HG03521 (cell line): ENCODE data around the gene ZNF723.
"Not testable (repeated sequence)": the region's sequence is repeated elsewhere in the genome, so short reads cannot be mapped to it uniquely, and the experiment has no call there.

Source experiments
- ATAC-seq: cut with Tn5 transposase; IDR thresholded peaks from one replicate; pipeline ENCODE4 v1.9.1; 2021; ENCODE audit warnings: mild to moderate bottlenecking, moderate library complexity; ENCODE audit not compliant: unreplicated experiment

The ZNF723 gene

DNA sequence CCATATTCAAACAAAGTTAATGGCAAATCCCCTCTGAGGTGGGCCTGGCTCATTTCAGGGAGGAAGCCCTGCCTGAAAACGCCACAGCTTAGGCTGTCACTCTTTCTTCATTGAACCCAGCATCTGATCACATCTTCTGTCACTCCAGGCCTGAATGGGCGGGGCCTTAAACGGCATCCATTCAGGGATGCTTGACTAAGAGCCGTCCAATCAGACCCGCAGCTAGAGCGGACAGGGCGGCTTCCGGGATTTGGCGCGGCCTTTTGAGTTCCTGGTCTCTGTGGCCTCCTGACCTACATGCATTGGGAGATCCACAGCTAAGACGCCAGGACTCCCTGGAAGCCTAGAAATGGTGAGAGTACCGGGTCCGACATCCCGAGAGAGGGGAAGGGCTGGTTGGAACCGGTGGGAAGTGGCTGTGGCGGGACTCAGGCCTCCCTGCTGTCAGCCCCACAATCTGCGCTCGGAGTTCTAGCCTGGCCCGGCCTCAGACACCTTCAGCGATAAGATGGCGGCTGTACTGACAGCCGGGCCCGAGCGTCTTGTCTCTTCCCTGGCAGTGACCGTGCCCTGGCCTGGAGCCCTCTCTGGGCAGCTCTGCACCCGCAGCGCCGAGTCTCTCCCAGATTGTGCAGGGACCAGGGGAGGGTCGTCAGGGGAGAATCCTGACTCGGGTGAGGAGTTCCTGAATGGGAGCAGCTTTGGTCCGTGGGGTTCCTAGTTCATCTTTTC lies at the start of gene ZNF723:
Gene ZNF723, plus strand, starts transcription at position 261 of the 732 bp plus-strand sequence. Its CDS starts 89 bp downstream, at position 350.
- ATAC-seq = no peak

DNA sequence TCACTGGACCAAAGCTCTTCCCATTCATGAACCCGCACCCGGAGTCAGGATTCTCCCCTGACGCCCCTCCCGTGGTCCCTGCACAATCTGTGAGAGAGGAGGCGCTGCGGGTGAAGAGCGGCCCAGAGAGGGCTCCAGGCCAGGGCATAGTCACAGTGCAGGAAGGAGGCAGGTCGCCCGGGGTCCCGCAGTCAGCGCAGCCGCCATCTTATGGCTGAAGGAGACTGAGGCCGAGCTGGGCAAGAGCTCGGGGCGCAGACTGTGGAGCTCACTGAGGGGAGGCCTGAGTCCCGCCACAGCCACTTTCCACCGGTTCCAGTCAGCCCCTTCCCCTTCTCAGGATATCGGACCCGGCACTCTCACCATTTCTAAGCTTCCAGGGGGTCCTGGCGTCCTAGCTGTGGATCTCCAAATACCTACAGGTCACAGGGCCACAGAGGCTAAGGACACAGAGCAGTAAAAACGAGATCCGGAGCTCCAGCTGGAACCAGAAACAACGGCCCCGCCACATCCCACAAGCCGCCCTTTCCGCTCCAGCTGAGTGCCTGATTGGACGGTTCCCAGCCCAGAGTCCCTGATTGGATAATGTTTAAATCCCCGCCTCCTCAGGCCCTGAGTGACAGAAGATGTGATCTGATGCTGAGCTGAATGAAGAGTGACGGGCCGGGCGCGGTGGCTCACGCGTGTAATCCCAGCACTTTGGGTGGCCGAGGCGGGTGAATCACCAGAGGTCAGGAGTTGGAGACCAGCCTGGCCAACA lies 48.3 kb upstream of the ZNF723 start, which contains the start of gene ZNF99:
Gene ZNF99, minus strand, starts transcription at position 501 of the 760 bp plus-strand sequence. Its CDS starts 135 bp downstream, at position 366.
- ATAC-seq = no peak

DNA sequence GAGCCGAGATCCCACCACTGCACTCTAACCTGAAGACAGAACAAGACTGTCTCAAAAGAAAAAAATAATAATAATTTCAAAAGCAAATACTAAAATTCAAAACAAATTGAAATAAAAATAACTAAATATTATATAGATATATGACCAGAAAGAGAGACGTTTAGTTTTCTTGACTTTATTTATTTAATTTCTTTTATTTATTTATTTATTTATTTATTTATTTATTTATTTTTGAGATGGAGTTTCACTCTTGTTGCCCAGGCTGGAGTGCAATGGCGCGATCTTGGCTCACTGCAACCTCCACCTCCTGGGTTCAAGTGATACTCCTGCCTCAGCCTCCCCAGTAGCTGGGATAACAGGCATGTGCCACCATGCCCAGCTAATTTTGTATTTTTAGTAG lies 39.2 kb upstream of the ZNF723 start:
- ATAC-seq = not testable (repeated sequence)

DNA sequence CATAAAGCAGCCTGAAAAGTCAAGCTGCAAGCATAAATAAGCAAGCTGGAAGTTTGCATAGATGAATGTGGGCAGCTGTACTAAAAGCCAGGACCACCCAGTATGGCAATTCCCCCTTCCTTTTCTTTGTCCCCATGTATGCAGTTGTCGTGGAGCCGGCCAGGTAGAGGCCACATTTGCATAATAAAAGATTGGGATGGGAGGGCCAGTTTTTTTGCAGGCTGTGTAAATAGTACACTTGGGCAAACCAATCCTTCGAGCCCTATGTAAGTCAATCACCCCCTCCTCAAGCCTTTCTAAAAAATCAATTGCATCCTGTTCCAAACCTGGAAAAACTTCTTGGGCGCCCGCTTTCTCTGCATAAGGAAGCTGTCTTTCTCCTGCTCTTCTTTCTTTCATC lies 35.1 kb upstream of the ZNF723 start:
- ATAC-seq = no peak

DNA sequence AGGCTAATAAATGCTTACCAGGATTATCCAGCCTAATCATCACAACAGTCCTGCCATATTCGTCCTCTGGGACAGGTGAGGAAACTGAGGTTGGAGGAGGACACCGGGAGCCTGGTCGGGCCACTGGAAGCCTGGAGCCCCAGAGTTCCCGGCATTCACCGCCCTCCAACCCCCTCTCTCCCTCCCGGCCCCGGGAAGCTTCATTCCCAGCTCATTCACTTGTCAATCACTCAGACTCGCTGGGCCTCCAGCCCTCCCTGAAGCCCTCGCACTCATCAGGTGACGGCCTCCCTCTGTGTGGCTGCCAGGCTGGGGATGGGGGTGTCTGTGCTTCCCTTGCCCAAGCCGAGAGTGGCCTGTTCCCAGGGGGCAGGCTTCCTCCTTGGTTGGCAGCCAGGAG lies 25.7 kb upstream of the ZNF723 start:
- ATAC-seq = no peak

DNA sequence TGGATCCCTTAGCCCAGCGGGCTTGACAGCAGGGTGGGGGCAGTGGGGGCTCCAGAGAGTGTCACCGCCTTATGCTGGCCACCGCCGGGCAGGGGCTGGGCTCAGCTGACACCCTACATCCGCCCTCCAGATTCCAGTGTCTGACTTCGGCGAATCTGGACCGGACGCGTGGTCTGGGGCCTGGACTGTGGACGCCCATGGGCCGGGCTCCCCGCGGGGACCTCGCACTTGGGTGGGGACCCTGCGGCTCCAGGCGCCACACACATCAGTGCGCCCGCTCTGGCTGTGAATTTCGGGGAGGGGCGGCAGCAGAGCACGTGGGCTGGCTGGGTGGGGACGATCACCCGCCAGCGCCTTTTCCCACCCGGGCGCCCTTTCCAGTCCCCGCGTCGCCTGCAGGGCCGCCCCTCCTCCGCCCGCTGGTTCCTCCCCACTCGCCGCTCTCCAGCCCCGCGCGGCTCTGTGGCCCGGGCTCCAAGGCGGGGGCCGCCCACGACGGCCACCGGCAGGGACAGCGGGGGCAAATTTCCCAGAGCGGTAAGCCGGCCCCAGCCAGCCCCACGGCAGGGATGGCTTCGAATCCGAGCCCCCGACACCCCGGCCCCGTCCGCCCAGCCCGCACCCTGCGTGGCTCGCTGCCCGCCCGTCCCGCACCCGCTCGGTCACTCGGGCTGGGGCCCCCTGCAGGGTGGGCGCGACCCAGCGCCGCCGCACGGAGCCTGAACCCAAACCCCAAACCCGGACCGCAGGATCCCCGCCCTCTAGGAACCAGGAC lies 24.8 kb upstream of the ZNF723 start:
- ATAC-seq = no peak

DNA sequence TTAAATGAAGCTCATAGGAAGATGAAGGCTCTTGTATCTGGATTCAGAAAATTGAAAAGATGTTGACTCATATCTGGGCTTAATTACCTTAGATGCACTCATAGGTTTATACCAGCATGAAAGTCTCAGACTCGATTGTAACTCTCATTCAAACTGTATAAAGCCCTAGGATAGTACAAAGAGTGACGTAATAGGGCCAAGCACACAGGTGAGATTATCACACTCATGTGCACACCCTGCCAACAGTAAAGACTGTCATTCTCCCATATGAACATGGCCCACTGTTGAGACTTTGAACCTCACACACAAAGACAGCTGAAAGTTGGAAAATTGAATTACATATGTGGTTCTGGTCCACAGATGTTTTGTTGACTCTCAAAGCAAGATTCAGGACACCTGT lies 18.0 kb upstream of the ZNF723 start:
- no peak for ATAC-seq

DNA sequence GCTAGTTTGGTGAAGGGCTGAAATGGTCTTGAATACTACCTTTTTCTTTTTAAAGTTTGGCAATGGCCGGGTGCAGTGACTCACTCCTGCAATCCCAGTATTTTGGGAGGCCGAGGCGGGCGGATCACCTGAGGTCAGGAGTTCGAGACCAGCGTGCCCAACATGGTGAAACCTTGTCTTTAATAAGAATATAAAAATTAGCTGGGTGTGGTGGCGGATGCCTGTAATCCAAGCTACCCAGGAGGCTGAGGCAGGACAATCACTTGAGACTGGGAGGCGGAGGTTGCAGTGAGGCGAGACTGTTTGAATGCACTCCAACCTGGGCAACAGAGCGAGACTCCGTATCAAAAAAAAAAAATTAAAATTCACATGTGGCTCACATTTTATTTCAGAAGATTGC lies 880 bp upstream of the ZNF723 start:
- no peak for ATAC-seq

DNA sequence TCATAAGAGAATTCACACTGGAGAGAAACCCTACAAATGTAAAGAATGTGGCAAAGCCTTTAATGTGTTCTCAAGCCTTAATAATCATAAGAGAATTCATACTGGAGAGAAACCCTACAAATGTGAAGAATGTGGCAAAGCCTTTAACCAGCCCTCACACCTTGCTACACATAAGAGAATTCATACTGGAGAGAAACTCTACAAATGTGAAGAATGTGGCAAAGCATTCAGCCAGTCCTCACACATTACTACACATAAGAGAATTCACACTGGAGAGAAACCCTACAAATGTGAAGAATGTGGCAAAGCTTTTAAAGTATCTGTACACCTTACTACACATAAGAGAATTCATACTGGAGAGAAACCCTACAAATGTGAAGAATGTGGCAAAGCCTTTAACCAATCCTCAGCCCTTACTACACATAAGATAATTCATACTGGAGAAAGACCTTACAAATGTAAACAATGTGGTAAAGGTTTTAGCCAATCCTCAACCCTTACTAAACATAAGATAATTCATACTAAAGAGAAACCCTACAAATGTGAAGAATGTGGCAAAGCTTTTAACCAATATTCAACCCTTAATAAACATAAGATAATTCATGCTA lies 25.7 kb downstream of the ZNF723 start:
- ATAC-seq = not testable (repeated sequence)

DNA sequence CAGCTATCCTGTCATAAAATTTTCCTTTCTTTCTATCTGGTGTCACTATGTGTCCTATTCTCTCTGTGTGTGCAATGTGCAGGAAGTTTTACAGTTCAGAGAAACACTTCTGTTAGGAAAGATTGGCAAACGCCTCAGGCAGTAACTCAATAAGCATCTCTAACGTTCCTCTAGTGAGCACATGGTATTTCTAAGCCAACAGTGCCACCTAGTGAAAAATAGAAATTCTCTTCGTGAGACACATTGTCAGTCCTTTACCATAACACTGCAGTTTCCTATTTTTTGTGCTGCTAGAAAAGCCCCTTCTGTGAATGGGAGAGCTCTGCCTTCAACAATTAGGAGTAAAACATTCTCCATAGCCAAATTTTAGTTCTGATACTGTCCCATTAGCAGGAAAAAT lies 50.7 kb downstream of the ZNF723 start:
- no peak for ATAC-seq

DNA sequence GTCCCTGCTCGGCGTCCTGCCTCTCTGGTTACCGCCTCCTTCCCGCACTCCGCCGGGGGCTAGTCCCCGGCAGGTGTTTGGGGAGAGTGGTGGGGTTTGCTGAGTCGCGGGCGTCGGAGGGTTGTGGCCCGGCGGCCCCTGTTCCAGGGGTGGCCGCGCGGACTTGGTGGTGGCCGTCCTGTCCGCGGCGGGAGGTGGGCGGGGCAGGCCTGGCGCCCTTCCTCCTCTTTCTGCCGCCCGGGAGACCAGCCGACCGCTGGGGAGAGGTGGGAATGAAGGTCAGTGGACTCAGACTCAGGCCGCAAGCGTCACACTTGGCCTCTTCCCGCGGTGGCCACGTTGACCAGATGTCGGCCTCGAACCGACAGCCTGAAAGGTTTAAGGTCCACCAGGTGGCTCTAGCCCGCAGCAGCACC lies 61.8 kb downstream of the ZNF723 start:
- no peak for ATAC-seq

DNA sequence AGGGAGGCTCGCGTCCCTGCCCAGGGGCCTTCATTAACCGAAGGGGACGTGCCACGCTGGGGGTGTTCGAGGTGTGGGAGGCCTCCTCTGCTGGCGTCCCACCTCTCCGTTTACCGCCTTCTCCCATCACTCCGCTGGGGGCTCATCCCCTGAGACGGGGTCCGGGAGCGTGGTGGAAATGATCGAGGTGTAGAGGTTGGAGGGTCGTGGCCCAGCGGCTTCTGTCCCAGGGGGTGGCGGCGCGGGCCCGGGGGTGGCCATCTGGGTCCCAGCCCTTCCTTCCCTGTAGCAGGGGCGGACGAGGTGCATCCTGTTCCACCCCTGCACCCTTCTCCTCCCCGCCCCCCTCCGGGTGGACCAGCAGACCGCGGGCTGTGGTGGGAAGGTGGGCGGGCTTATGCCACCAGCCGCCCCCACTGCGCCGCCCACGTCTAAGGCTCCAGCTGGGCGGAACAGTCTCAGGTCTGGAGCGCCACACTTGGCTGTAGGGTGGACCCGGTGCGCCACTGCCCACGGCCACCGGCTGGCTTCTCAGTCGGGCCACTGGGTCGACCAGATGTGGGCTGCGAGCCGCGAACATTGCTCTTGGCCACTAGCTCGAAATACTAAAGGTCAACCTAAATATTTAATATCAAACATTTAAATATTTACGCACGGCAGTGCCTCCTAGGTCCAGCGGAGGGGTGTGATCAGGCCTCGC lies 69.5 kb downstream of the ZNF723 start:
- no peak for ATAC-seq
